NCI-H146 (cell line): ENCODE measurements around the gene TPD52L2.
"Not testable (repeated sequence)": the region's sequence is repeated elsewhere in the genome, so short reads cannot be mapped to it uniquely, and the experiment has no call there.

Source experiments
- DNase-seq: peaks from one replicate; lab custom pipeline; 2025; lab: John Stamatoyannopoulos, UW

TPD52L2 gene

GRCh38 chr20:63835021-63835858 lies 29.8 kb upstream of the TPD52L2 start:
- peak; percentile 88 for DNase-seq

- no peak for DNase-seq
These were observed 28.4 kb upstream of the TPD52L2 start for GRCh38 chr20:63836458-63837344.

DNA sequence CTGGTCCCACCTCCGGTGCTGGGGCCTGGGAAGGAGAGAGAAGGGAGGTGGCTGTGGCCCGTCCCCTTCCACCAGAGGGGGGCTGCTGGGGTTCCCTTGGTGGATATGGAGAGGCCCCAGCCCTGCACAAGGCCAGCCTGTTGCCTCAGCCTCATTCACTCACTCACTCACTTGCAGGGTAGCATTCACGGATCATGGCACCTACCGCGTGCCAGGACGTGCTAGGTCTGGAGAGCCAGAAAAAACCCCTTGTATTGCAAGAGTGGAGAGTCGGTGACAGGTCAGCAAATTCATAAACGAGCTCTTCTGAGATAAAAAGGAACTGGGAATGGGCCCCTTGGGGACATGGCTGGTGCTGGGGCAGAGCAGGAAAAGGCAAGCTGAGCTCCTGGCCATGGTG lies 27.6 kb upstream of the TPD52L2 start:
- DNase-seq: no peak

DNA sequence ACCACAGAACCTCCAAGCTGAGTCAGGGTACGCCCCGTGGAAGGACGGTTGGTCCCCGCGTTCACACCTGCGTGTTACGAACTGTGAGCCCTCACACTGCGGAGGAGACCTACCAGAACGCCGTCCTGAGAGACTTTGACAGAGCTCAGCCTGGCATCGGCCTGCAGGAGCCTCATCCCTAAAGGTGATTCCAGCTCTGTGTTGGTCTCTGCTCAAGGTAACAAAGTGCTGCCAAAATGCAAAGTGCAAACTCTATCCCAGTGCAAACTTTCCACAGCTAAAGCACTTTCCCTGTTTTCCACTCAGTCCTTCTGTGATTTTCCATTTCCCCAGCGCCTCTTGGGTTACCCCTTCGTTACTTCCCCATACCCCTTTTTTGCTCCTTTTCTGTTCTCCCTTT lies 25.4 kb upstream of the TPD52L2 start:
- DNase-seq: no peak

DNA sequence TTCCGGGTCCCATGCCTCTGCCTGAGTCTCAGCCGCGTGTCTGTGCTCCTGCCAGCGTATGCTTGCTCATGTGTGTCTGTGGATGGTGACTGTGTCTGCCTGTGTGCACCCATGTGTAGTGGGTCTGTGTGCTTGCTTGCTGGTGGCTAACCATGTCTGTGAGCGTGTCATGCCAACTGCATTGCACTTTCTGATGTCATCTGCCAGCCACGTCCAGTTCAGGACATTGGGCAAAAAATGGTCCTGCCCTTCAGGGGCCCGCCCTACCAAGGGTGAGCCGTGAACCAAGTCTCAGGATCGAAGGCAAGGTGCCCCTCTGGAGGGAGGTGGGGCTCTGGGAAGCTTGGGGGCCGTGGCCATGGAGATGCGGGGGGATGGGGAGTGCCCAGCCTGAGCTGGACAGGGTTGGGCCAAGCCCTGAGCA lies 24.7 kb upstream of the TPD52L2 start:
- DNase-seq: no peak

DNA sequence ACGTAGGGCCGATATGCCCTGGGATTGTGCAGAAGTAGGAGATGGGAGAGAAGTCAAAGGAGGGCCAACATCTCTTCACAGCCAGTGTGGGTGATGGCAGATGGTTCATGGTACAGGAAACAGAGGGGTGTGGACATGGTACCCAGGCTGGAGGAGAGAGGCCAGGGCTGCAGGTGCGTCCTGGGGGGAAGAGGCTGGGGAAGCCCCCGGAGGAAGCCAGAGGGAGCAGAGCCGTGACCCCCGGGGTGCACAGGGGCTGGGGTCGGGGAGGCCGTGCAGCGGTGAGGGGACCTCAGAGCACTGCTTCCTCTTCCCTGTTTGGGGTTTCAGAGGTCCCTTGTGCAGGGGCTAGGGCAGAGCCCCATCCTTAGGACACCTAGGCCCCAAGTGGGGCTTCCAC lies 22.8 kb upstream of the TPD52L2 start:
- no peak for DNase-seq

DNA sequence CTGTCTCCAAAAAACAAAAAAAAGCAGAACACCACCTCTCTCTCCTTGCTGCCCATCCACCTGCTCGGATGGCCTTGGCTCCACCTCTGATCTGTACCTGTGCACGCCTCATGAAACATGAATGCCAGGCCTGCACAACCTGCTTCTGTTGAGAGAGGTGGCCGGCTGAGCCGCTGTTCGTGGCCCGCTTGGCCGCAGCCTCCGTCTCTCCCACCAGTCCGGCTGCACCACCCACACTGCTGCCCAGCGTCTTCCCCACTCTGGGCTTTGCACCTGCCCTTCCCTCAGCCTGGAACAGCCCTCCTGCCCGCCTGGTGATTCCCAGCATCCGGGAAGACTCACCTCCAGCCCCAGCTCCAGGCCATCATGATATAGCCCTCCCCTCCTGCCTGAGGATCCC lies 21.8 kb upstream of the TPD52L2 start:
- DNase-seq: no peak

DNA sequence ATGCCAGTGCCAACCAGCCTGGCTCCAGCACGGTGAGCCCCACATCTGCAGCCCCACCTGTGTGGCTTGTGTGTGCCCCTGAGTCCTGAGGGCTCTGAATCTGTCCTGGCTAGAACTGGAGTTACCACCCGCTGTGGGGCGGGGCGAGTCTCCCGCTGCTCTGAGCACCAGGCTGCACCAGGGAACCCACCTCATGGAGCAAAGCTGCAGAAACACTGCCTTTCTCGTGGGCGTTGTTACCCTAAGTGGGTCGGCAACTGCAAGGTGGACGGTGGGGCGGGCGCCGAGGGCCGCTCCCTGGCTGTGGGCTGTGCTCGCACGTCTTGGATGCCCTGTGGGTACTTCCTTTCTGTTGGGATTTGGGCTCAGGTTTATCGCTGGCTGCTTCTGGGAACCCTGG lies 21.3 kb upstream of the TPD52L2 start:
- peak; percentile 38 for DNase-seq

DNA sequence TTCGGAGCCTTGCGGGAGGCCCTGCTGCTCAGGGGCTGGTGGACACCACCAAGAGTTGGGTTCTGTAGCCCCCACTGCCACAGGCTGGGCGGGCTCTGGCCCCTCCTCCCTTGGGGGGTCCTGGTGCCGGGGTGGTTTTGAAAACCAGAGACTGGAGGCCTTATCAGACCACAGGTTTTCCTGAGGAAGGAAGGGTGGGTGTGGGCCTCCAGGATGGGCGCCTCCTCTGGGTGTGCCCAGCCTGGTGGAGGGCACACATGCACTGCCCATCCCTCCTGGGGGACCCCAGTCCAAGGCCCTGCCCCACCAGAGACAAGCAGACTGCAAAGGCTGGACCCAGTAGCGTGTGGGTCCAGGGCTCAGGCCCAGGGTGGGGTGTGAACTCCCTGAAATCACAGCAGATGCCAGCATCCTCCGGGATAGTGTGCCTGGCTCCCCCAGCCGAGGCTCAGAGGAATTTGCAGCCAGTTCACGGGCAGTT lies 20.5 kb upstream of the TPD52L2 start:
- no peak for DNase-seq

GRCh38 chr20:63846128-63846771 lies 18.8 kb upstream of the TPD52L2 start:
- peak; percentile 24 for DNase-seq

GRCh38 chr20:63846888-63847236 lies 18.2 kb upstream of the TPD52L2 start:
- DNase-seq: no peak

- no peak for DNase-seq
These were observed 17.6 kb upstream of the TPD52L2 start for GRCh38 chr20:63847237-63848002.

GRCh38 chr20:63848003-63848911 lies 16.8 kb upstream of the TPD52L2 start:
- DNase-seq: no peak

DNA sequence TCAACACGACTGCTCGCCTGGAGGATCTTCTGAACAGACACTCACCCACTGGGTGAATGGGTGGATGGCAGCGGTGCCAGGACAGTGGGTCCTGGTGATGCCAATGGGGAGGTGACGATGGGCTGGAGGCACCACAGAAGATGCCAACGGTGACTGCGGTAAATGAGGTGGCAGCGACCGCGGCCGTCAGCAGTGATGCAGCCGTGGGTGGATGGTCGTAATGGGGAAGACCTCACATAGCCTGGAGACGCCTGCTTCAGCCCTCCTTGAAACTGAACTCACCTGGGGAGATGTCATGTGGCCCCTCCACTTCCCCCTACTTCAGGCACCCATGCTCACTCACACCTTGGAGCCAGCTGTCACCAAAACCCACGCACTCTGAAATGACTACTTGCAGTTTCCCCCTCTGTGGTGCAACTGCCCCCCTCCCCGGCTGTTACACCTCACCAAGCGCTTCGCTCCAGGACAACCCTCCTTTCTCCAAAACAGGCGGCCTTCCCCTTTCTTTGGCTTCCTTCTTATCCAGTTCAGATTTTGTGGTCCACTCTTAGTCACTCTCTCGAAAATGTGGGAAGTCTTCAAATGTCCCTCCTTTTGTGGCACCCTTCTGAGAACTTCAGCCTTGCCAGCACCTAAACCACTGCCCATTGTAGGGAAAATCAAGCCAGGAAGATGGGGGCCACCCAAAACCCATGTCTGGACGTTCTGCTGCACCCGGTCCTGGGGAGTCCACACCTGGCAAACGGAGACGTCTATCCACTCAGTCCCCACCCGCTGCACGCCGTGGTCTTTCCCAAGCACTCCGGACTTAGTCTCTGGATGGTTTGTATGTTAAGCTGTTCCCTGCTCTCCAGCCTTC lies 14.2 kb upstream of the TPD52L2 start:
- no peak for DNase-seq

- not testable (repeated sequence) for DNase-seq
These were observed 13.5 kb upstream of the TPD52L2 start for GRCh38 chr20:63851548-63851943.

DNA sequence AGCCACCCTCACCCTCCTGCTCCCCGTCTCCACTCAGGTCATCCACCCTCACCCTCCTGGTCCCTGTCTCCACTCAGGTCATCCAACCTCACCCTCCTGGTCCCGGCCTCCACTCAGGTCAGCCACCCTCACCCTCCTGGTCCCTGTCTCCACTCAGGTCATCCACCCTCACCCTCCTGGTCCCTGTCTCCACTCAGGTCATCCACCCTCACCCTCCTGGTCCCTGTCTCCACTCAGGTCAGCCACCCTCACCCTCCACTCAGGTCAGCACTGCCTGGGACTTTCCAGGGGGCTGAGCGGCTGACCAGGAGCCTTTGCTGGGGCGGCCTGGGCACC lies 11.4 kb upstream of the TPD52L2 start:
- not testable (repeated sequence) for DNase-seq

DNA sequence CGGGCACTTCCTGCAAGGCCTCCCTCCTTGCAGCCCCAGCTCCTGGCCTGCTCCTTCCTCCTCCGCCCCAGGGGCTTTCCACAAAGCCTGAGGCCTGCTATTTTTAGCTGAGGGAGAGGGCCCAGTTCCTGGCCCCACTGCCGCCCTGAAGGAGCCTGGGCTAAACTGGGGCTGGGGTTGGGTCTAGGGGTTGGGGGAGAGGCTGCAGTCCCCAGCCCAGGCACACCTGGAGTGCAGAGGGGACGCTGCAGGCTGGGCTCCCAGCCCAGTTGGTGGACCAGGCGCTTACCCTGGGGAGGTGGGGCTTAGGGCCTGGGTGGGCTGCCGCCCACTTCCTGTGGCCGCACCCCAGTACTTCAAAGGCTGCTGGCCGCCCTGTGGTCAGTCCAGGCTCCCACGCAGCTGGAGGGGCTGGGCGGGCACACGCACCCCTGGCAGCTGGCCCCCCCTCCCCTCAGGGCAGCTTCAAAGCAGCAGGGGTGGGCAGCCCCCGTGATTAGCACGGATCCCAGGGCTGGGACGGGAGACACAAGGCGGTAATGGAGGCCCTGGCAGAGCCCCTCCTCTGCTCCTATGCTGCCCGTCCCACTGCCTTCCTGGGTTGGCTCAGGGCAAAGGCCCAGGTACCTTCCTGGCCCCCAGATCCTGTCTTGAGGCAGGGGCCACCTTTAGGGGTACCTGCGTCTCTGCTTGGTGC lies 10.9 kb upstream of the TPD52L2 start:
- DNase-seq: no peak

DNA sequence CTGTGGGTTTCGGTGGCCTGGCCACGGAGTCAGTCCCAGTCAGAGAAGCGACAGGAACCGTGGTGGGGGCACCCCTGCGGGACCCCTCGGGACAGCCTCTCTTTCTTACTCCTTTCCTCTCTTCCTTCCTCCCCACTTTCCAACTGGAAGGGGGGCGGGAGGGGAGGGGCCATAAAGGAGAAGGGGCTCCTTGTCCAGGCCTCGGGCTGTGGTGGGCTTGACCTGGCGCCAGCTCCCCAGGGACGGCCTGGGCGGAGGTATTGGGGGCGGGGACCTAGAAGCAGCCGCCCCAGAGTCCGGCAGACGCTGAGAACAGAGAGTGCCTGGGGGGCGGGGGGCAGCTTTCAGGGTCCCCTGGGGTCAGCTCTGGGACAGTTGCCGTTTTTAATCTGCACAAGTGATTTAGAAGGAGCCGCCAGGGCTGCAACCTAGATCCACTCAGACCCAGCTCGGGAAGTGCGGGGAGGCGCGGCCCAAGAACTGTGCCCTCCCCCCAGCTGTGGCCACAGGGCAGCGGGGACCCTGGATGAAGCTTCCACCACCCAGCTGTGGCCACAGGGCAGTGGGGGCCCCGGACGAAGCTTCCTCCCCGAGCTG lies 10.2 kb upstream of the TPD52L2 start:
- no peak for DNase-seq
